WTC11 (cell line): ENCODE measurements around the gene UNC93A. TPM values are rescaled to one million over a fixed set of nuclear protein-coding genes. Genes with fewer than 3 reads are reported as not detected.

ENCODE experiments used
- ATAC-seq: fragments of 200-7000 bp; cut with Tn5 transposase; 2 replicates; pipeline ENCODE4 v1.10.0; 2021; ENCODE audit warnings: mild to moderate bottlenecking, moderate library complexity
- CTCF ChIA-PET: fragments of 300-600 bp; sonication (Branson Sonifier 250); formaldehyde crosslinking; loops from one replicate; lab custom pipeline; 2021; ENCODE audit warnings: antibody characterized with exemption; lab: Charles Lee
- POLR2A ChIA-PET: fragments of 350-600 bp; sonication (Branson Sonifier 250); formaldehyde crosslinking; loops from one replicate; lab custom pipeline; 2021; ENCODE audit warnings: antibody characterized with exemption; lab: Charles Lee
- DNase-seq: peaks from one replicate; pipeline ENCODE4 v3.0.0; 2021; ENCODE audit warnings: low spot score
- H3K27ac Mint-ChIP-seq: 2 replicates; pipeline ENCODE4 v1.8.0; 2021; ENCODE audit warnings: mixed read lengths
- H3K27me3 Mint-ChIP-seq: 2 replicates; pipeline ENCODE4 v1.8.0; 2021; ENCODE audit warnings: low read depth, mild to moderate bottlenecking, moderate library complexity, mixed read lengths
- H3K36me3 Mint-ChIP-seq: 2 replicates; pipeline ENCODE4 v1.8.0; 2021; ENCODE audit warnings: mixed read lengths
- H3K4me1 Mint-ChIP-seq: 2 replicates; pipeline ENCODE4 v1.8.0; 2022; ENCODE audit warnings: mixed read lengths
- H3K4me3 Mint-ChIP-seq: 2 replicates; pipeline ENCODE4 v1.8.0; 2021; ENCODE audit warnings: mild to moderate bottlenecking, moderate library complexity, mixed read lengths
- H3K9me3 Mint-ChIP-seq: 2 replicates; pipeline ENCODE4 v1.8.0; 2021; ENCODE audit warnings: mixed read lengths
- ATF2 ChIP-seq: sonication (generic); formaldehyde crosslinking; IDR thresholded peaks from 2 replicates; pipeline ENCODE4 v1.8.1; 2022; ENCODE audit warnings: low read depth, missing genetic modification reagents, borderline replicate concordance
- ATF6 ChIP-seq: sonication (generic); formaldehyde crosslinking; IDR thresholded peaks from 2 replicates; pipeline ENCODE4 v1.8.1; 2023; ENCODE audit warnings: mild to moderate bottlenecking, missing genetic modification reagents
- ELF4 ChIP-seq: sonication (generic); formaldehyde crosslinking; IDR thresholded peaks from 2 replicates; pipeline ENCODE4 v1.8.1; 2022; ENCODE audit warnings: low read depth, mild to moderate bottlenecking, moderate library complexity, missing genetic modification reagents
- EMX1 ChIP-seq: fragments of 250-450 bp; sonication (Bioruptor Pico); IDR thresholded peaks from 2 replicates; pipeline ENCODE4 v1.8.0; 2021; ENCODE audit warnings: mild to moderate bottlenecking
- ERG ChIP-seq: fragments of 250-450 bp; sonication (Bioruptor Pico); IDR thresholded peaks from 2 replicates; pipeline ENCODE4 v1.8.0; 2021; ENCODE audit warnings: mild to moderate bottlenecking
- ESRRA ChIP-seq: sonication (generic); formaldehyde crosslinking; IDR thresholded peaks from 2 replicates; pipeline ENCODE4 v1.8.1; 2022; ENCODE audit warnings: mild to moderate bottlenecking, missing genetic modification reagents, borderline replicate concordance
- FOXK1 ChIP-seq: sonication (generic); formaldehyde crosslinking; IDR thresholded peaks from 2 replicates; pipeline ENCODE4 v1.8.0; 2022; ENCODE audit warnings: mild to moderate bottlenecking, moderate library complexity, missing genetic modification reagents
- FOXP1 ChIP-seq: sonication (generic); formaldehyde crosslinking; IDR thresholded peaks from 2 replicates; pipeline ENCODE4 v1.8.0; 2022; ENCODE audit warnings: missing genetic modification reagents, mild to moderate bottlenecking, moderate library complexity, borderline replicate concordance
- FOXP4 ChIP-seq: sonication (generic); formaldehyde crosslinking; IDR thresholded peaks from 2 replicates; pipeline ENCODE4 v1.8.0; 2022; ENCODE audit warnings: mild to moderate bottlenecking, missing genetic modification reagents
- GTF2I ChIP-seq: fragments of 250-450 bp; sonication (Bioruptor Pico); conservative IDR thresholded peaks from 2 replicates; pipeline ENCODE4 v1.4.0; 2021; ENCODE audit warnings: mild to moderate bottlenecking
- MXD4 ChIP-seq: fragments of 250-450 bp; sonication (Bioruptor Pico); IDR thresholded peaks from 2 replicates; pipeline ENCODE4 v1.8.0; 2021; ENCODE audit warnings: mild to moderate bottlenecking, moderate library complexity, borderline replicate concordance
- PRRX2 ChIP-seq: fragments of 250-450 bp; sonication (Bioruptor Pico); IDR thresholded peaks from 2 replicates; pipeline ENCODE4 v1.8.0; 2021; ENCODE audit warnings: mild to moderate bottlenecking
- SMAD4 ChIP-seq: sonication (generic); formaldehyde crosslinking; IDR thresholded peaks from 2 replicates; pipeline ENCODE4 v1.8.0; 2022; ENCODE audit warnings: mild to moderate bottlenecking, missing genetic modification reagents
- TEAD1 ChIP-seq: sonication (generic); formaldehyde crosslinking; IDR thresholded peaks from 2 replicates; pipeline ENCODE4 v1.8.0; 2022; ENCODE audit warnings: mild to moderate bottlenecking, missing genetic modification reagents
- ZBTB43 ChIP-seq: sonication (generic); formaldehyde crosslinking; IDR thresholded peaks from 2 replicates; pipeline ENCODE4 v1.8.1; 2023; ENCODE audit warnings: mild to moderate bottlenecking, missing genetic modification reagents
- ZNF219 ChIP-seq: sonication (generic); formaldehyde crosslinking; IDR thresholded peaks from 2 replicates; pipeline ENCODE4 v1.8.0; 2023; ENCODE audit warnings: missing genetic modification reagents, mild to moderate bottlenecking, borderline replicate concordance
- ZNF232 ChIP-seq: sonication (generic); formaldehyde crosslinking; IDR thresholded peaks from 2 replicates; pipeline ENCODE4 v1.8.0; 2022; ENCODE audit warnings: mild to moderate bottlenecking, missing genetic modification reagents
- ZNF317 ChIP-seq: sonication (generic); formaldehyde crosslinking; IDR thresholded peaks from 2 replicates; pipeline ENCODE4 v1.8.1; 2023; ENCODE audit warnings: low read depth, mild to moderate bottlenecking, moderate library complexity, missing genetic modification reagents, borderline replicate concordance
- ZNF423 ChIP-seq: fragments of 250-450 bp; sonication (Bioruptor Pico); IDR thresholded peaks from 2 replicates; pipeline ENCODE4 v2.1.2; 2022; ENCODE audit warnings: mild to moderate bottlenecking, moderate library complexity
- ZNF425 ChIP-seq: fragments of 250-450 bp; sonication (Bioruptor Pico); conservative IDR thresholded peaks from 2 replicates; pipeline ENCODE4 v1.9.0; 2021; ENCODE audit warnings: mild to moderate bottlenecking
- total RNA-seq: library from RNA; stranded (reverse); gene quantifications from 3 replicates; pipeline ENCODE4 v1.2.3, GENCODE V29; 2021

Gene UNC93A
- total RNA-seq, 1 experiment from 2014 or later, result 0.70 TPM

GRCh38 chr6:167285077-167285770 is 5.9 kb upstream of the UNC93A start (continued):
- no peak for TF ChIP-seq ATF2 (CRISPR knock-in tag)
- TF ChIP-seq MXD4 (CRISPR knock-in tag), result no peak
- TF ChIP-seq EMX1 (CRISPR knock-in tag), result no peak
- no peak for TF ChIP-seq PRRX2 (CRISPR knock-in tag)
- no peak for TF ChIP-seq ZBTB43 (CRISPR knock-in tag)
- TF ChIP-seq SMAD4, result no peak
- no peak for TF ChIP-seq ZNF423 (CRISPR knock-in tag)
- no peak for TF ChIP-seq ZNF317 (CRISPR knock-in tag)

- Mint-ChIP-seq H3K27me3 (no peaks in the 10 kb centered on the region; the same call in none of the 2 replicates), H3K4me1 (peaks cover 41% of the 10 kb centered on the region), H3K9me3 (peaks cover under 1% of the 10 kb centered on the region; the same call in 1 of the 2 replicates), H3K4me3 (no peak overlapping the region), H3K27ac (no peak overlapping the region), H3K36me3 (0 out of 2 replicates have a peak, but pooled peaks cover under 1% of the 10 kb centered on the region)
- ChIA-PET POLR2A (no interaction called here), CTCF (interaction anchor here (0.6 to 1.5 kb wide), 4 partner anchors 58 to 124 kb away, joined by 3 to 6 read pairs (median 4); no protein-coding TSS in a partner anchor)
- ATAC-seq, result no peak
- DNase-seq, result no peak
- TF ChIP-seq EMX1 (CRISPR knock-in tag) (no peak), ZNF232 (CRISPR knock-in tag) (no peak), ZNF425 (no peak), PRRX2 (CRISPR knock-in tag) (no peak), TEAD1 (CRISPR knock-in tag) (no peak), FOXP4 (CRISPR knock-in tag) (no peak), FOXP1 (CRISPR knock-in tag) (no peak), ELF4 (no peak), ATF6 (CRISPR knock-in tag) (no peak), ERG (CRISPR knock-in tag) (no peak), GTF2I (CRISPR knock-in tag) (no peak), ESRRA (CRISPR knock-in tag) (no peak), FOXK1 (no peak), ZNF219 (CRISPR knock-in tag) (no peak), ATF2 (CRISPR knock-in tag) (no peak)
Observed at GRCh38 chr6:167287513-167288048, 3.5 kb upstream of the UNC93A start.
